Erythroblast (primary cell): Measurements from ENCODE around the gene NUAK1.

Experiments
- GATA1 ChIP-seq: IDR thresholded peaks from 2 replicates; pipeline ENCODE4 v1.6.1; 2011; ENCODE audit warnings: low read depth, mild to moderate bottlenecking, control low read depth, low read length, moderate library complexity
- POLR2A ChIP-seq: IDR thresholded peaks from 2 replicates; pipeline ENCODE4 v1.6.1; 2011; ENCODE audit warnings: mild to moderate bottlenecking, low read length

- no peak for TF ChIP-seq POLR2A
- TF ChIP-seq GATA1, result no peak
These were observed 106.2 kb downstream of the NUAK1 start for GRCh38 chr12:106032623-106032925.
